Stomach (tissue), 9 donors: ENCODE measurements around the gene MNT. TPM values are rescaled to one million over a fixed set of nuclear protein-coding genes. Genes with fewer than 3 reads are reported as not detected.
A peak's percentile ranks its signal among the peaks of the same experiment; 100 is the strongest.

Experiments
- DNase-seq, 2 donors: peaks; one replicate each; pipeline versions ENCODE4 v3.0.0 to v3.0.0-alpha.2; 2013 to 2019
- H3K27ac ChIP-seq, 5 donors: fragments of 200-600 bp in 4 of 5; sonication (generic) in 4 of 5; one replicate each; pipeline ENCODE4 v1.5.1; 2013 to 2019; ENCODE audit warnings: mild to moderate bottlenecking in 1 of 5, moderate library complexity in 1 of 5
- H3K27me3 ChIP-seq, 3 donors: fragments of 200-600 bp; sonication (generic); one replicate each; pipeline ENCODE4 v1.5.1; 2017 to 2019; ENCODE audit warnings: mixed run types in 1 of 3
- H3K36me3 ChIP-seq, 4 donors: fragments of 200-600 bp; sonication (generic); 1 replicate in 3 of 4; 2 replicates in 1 of 4; pipeline ENCODE4 v1.5.1; 2016 to 2019
- H3K4me1 ChIP-seq, 4 donors: fragments of 200-600 bp; sonication (generic); one replicate each; pipeline ENCODE4 v1.5.1; 2016 to 2019
- H3K4me3 ChIP-seq, 4 donors: fragments of 200-600 bp; sonication (generic) in 3 of 4; one replicate each; pipeline ENCODE4 v1.5.1; 2016 to 2019; ENCODE audit warnings: mild to moderate bottlenecking in 1 of 4
- H3K9me3 ChIP-seq, 4 donors: fragments of 200-600 bp; sonication (generic); one replicate each; pipeline ENCODE4 v1.5.1; 2016 to 2019
- CTCF ChIP-seq, 7 experiments: fragments of 450-650 bp in 4 of 7; fragments of 200-600 bp in 3 of 7; sonication (generic) in 3 of 7; IDR thresholded peaks; one replicate each; pipeline ENCODE4 v1.5.1; 2016 to 2019; ENCODE audit warnings: antibody characterized with exemption in 7 of 7, control low read depth in 2 of 7, mild to moderate bottlenecking in 1 of 7
- EP300 ChIP-seq: sonication (generic); formaldehyde crosslinking; IDR thresholded peaks from one replicate; pipeline ENCODE4 v1.6.1; 2017; ENCODE audit warnings: antibody characterized with exemption
- POLR2A ChIP-seq, 4 donors: fragments of 450-650 bp; IDR thresholded peaks; one replicate each; pipeline ENCODE4 v1.6.1; 2016; ENCODE audit warnings: antibody characterized with exemption in 4 of 4, control low read depth in 2 of 4, mild to moderate bottlenecking in 1 of 4, moderate library complexity in 1 of 4
- POLR2AphosphoS5 ChIP-seq, 3 donors: sonication (generic); formaldehyde crosslinking; IDR thresholded peaks; one replicate each; pipeline ENCODE4 v1.6.1; 2016; ENCODE audit warnings: antibody characterized with exemption in 3 of 3
- WGBS, 5 donors: extraction: QIAGEN DNeasy Blood & Tissue Kit in 3 of 5; methylation state at CpG; one replicate each; pipeline versions ENCODE4 v1.1.5 to v1.1.7; 2013 to 2018; 5-methylcytosine and 5-hydroxymethylcytosine counted together
- intact Hi-C: fragments of 100-400 bp; cut with DNase I; formaldehyde crosslinking; loops from one replicate; pipeline ENCODE4 v1.15.1; 2023; ENCODE audit warnings: low total_unique reads
- polyA plus RNA-seq, 3 donors: library from polyadenylated mRNA; stranded (reverse); fragments of 200-250 nt; gene quantifications; one replicate each; pipeline ENCODE4 v1.2.3, GENCODE V29; 2013
- total RNA-seq, 5 donors: library from RNA; depleted of rRNA; stranded (reverse); fragments of >200 nt; gene quantifications; one replicate each; pipeline versions ENCODE4 v1.1.0 to v1.2.3, GENCODE V29; 2014 to 2016
- donor health status: healthy with polysubstance abuse.
- donor health status: Bipolar disorder and iron deficiency.
- donor health status: healthy.

The MNT gene
- total and polyA plus RNA-seq, 8 donors, result 3.5 to 55.8 (median 8.6) TPM

GRCh38 chr17:2347805-2348685 is 52.8 kb downstream of the MNT start:
- Histone ChIP-seq H3K9me3 (no peaks in the 10 kb centered on the region), H3K27ac (peak overlapping the region; percentile 40 to 80 (median 60)), H3K27me3 (no peaks in the 10 kb centered on the region), H3K4me3 (no peak overlapping the region), H3K4me1 (peaks cover 6 to 31% (median 23%) of the 10 kb centered on the region in 4 donors), H3K36me3 (peaks cover 0 to 25% (median 21%) of the 10 kb centered on the region in 4 donors)
- peak; percentile 78 to 80 for DNase-seq
- TF ChIP-seq POLR2AphosphoS5 (IDR thresholded peaks at IDR 0.05), result no peak
- no peak for TF ChIP-seq POLR2A (IDR thresholded peaks at IDR 0.05)
- TF ChIP-seq CTCF (IDR thresholded peaks at IDR 0.05), result peak in 1 of 7 experiments; percentile 4
- WGBS, 5 donors, result 47 to 62% (median 54%) methylated on average over 11 of the region's 11 CpGs
- intact Hi-C loops, result no loop called here

- Histone ChIP-seq H3K36me3 (peaks cover 0 to 37% (median 32%) of the 10 kb centered on the region in 4 donors), H3K27ac (peak overlapping the region; percentile 49 to 80 (median 75)), H3K4me1 (peaks cover 6 to 28% (median 22%) of the 10 kb centered on the region in 4 donors), H3K9me3 (no peaks in the 10 kb centered on the region), H3K27me3 (no peaks in the 10 kb centered on the region), H3K4me3 (no peak overlapping the region)
- WGBS, 5 donors, result 42 to 70% (median 57%) methylated on average over 8 of the region's 8 CpGs
- intact Hi-C loops, result no loop called here
- TF ChIP-seq CTCF (IDR thresholded peaks at IDR 0.05) (no peak), POLR2AphosphoS5 (IDR thresholded peaks at IDR 0.05) (no peak), EP300 (no peak), POLR2A (IDR thresholded peaks at IDR 0.05) (no peak)
- DNase-seq, result peak; percentile 69 to 79
Measured at GRCh38 chr17:2346475-2346874, 54.4 kb downstream of the MNT start.

- Histone ChIP-seq H3K9me3 (no peaks in the 10 kb centered on the region), H3K27me3 (no peaks in the 10 kb centered on the region), H3K4me1 (peaks cover 6 to 28% (median 22%) of the 10 kb centered on the region in 4 donors), H3K27ac (no peak overlapping the region), H3K36me3 (peaks cover 0 to 47% (median 37%) of the 10 kb centered on the region in 4 donors), H3K4me3 (no peak overlapping the region)
- intact Hi-C loops, result no loop called here
- WGBS, 5 donors, result 70 to 86% (median 74%) methylated on average over 10 of the region's 10 CpGs
- DNase-seq, result no peak
- TF ChIP-seq CTCF (IDR thresholded peaks at IDR 0.05) (no peak), POLR2AphosphoS5 (IDR thresholded peaks at IDR 0.05) (no peak), EP300 (no peak), POLR2A (IDR thresholded peaks at IDR 0.05) (no peak)
Measured at GRCh38 chr17:2344528-2344927, 56.3 kb downstream of the MNT start.

- H3K27me3 ChIP-seq, result no peaks in the 10 kb centered on the region
- no peaks in the 10 kb centered on the region for H3K9me3 ChIP-seq
- DNase-seq, result no peak
- H3K27ac ChIP-seq, result no peak overlapping the region
- intact Hi-C loops, result no loop called here
- H3K4me1 ChIP-seq, result peaks cover 6 to 33% (median 23%) of the 10 kb centered on the region in 4 donors
- H3K4me3 ChIP-seq, result no peak overlapping the region
- peaks cover 0 to 47% (median 37%) of the 10 kb centered on the region in 4 donors for H3K36me3 ChIP-seq
- TF ChIP-seq POLR2AphosphoS5 (IDR thresholded peaks at IDR 0.05) (no peak), POLR2A (IDR thresholded peaks at IDR 0.05) (no peak)
- WGBS, 5 donors, result 55 to 63% (median 60%) methylated on average over 5 of the region's 5 CpGs
Measured at GRCh38 chr17:2343421-2343820, 57.4 kb downstream of the MNT start.
